Small intestine (tissue), 7 donors: ENCODE results near the gene CCDC146. TPM values are rescaled to one million over a fixed set of nuclear protein-coding genes. Genes with fewer than 3 reads are reported as not detected.

Experiments
- DNase-seq, 2 donors: peaks; one replicate each; pipeline versions ENCODE4 v3.0.0 to v3.0.0-alpha.2; 2013
- FAIRE-seq: peaks from 2 replicates; lab custom pipeline; 2012; peaks lifted over from hg19 to GRCh38; lab: Jason Lieb, UNC
- H3K27ac ChIP-seq, 3 donors: one replicate each; pipeline ENCODE4 v1.5.1; 2013; ENCODE audit warnings: low read length in 2 of 3, mild to moderate bottlenecking in 2 of 3, control low read depth in 1 of 3, inconsistent platforms in 1 of 3, low read depth in 1 of 3, moderate library complexity in 1 of 3
- H3K27me3 ChIP-seq, 3 donors: one replicate each; pipeline ENCODE4 v1.6.1; 2013; ENCODE audit warnings: low read length in 3 of 3, inconsistent platforms in 1 of 3; ENCODE audit not compliant: control insufficient read depth in 3 of 3, insufficient read depth in 3 of 3
- H3K36me3 ChIP-seq, 3 donors: one replicate each; pipeline ENCODE4 v1.6.1; 2013; ENCODE audit warnings: low read length in 3 of 3, inconsistent platforms in 1 of 3, low read depth in 1 of 3, mild to moderate bottlenecking in 1 of 3, moderate library complexity in 1 of 3; ENCODE audit not compliant: control insufficient read depth in 3 of 3, insufficient read depth in 2 of 3
- H3K4me1 ChIP-seq, 3 donors: one replicate each; pipeline ENCODE4 v1.6.1; 2013; ENCODE audit warnings: low read length in 2 of 3, inconsistent platforms in 1 of 3, low read depth in 1 of 3, mild to moderate bottlenecking in 1 of 3, moderate library complexity in 1 of 3; ENCODE audit not compliant: control insufficient read depth in 3 of 3, insufficient read depth in 2 of 3
- H3K4me3 ChIP-seq, 3 donors: one replicate each; pipeline ENCODE4 v1.5.1; 2013; ENCODE audit warnings: low read length in 3 of 3, control low read depth in 1 of 3, inconsistent platforms in 1 of 3, low read depth in 1 of 3, mild to moderate bottlenecking in 1 of 3, moderate library complexity in 1 of 3
- H3K9me3 ChIP-seq, 2 donors: one replicate each; pipeline ENCODE4 v1.6.1; 2013; ENCODE audit warnings: low read depth in 1 of 2, low read length in 1 of 2; ENCODE audit not compliant: control insufficient read depth in 2 of 2, insufficient read depth in 1 of 2
- WGBS, 3 donors: extraction: QIAGEN DNeasy Blood & Tissue Kit; methylation state at CpG; one replicate each; pipeline ENCODE4 v1.1.7; 2013; 5-methylcytosine and 5-hydroxymethylcytosine counted together
- polyA plus RNA-seq, 4 donors: library from polyadenylated mRNA; stranded (reverse) in 3 of 4; unstranded in 1 of 4; fragments of 200-250 nt in 3 of 4; fragments of 120-200 nt in 1 of 4; gene quantifications; one replicate each; pipeline versions ENCODE4 v1.2.1 to v1.2.3, GENCODE V29; 2013
- donor health status: healthy with polysubstance abuse.
- donor health status: control.
- donor health status: control.
- donor health status: Bipolar disorder and iron deficiency.
- donor health status: healthy.

Gene CCDC146
- polyA plus RNA-seq, 4 donors, result 2.4 to 7.5 (median 6.5) TPM

DNA sequence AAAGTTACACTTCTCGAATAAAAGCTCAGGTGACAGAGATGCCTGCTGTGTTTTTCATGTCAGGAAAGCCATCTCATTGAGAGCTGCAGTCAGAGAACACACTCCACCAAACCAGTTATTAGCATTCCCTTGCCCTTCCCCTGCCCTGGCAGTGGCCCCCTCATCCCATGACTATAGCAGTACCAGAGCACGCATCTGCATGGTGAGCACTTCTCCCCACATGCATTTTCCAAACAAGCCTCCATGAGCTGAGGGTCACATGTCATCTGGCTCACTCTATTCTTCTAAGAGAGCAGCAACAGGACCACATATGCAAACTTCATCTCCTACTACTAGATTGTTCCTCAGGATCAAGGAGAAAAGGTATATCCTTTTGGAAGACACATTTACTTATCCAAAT, 119.7 kb downstream of the CCDC146 start:
- peaks cover 0 to 3% (median 2%) of the 10 kb centered on the region in 3 donors for H3K36me3 ChIP-seq
- FAIRE-seq (no peak), DNase-seq (no peak)
- no peaks in the 10 kb centered on the region for H3K27me3 ChIP-seq
- H3K4me1 ChIP-seq, result peaks cover 0 to 12% (median 1%) of the 10 kb centered on the region in 3 donors
- peak overlapping the region in 1 of 3 donors; percentile 18 for H3K27ac ChIP-seq
- no peaks in the 10 kb centered on the region for H3K9me3 ChIP-seq
- H3K4me3 ChIP-seq, result no peak overlapping the region
- WGBS, 3 donors, result 86 to 93% (median 92%) methylated on average over 2 of the region's 2 CpGs

DNA sequence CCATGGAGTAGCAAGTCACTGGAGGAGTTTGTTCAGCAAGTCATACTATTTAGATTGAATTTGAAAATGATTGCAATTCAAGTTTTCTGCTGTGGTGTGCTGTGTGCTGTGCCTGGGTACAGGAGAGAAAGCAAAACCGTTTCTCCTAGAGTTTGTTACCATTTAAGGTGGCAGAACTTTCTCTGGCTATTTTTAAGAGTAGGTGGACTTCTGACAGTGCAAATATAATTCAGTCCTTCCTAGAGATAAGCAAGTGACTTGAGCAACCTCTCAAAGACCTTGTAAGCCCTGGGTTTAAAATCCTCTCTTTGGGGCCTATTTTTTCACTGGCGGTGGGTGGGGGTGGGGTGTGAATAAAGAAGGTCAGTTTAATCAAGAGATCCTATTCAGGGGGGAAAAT, 120.1 kb downstream of the CCDC146 start:
- H3K4me1 ChIP-seq, result peaks cover 0 to 12% (median 1%) of the 10 kb centered on the region in 3 donors
- peaks cover 0 to 2% (median 0%) of the 10 kb centered on the region in 3 donors for H3K36me3 ChIP-seq
- 53 to 88% (median 79%) methylated on average over 2 of the region's 2 CpGs for WGBS, 3 donors
- no peaks in the 10 kb centered on the region for H3K9me3 ChIP-seq
- FAIRE-seq (no peak), DNase-seq (no peak)
- H3K27me3 ChIP-seq, result no peaks in the 10 kb centered on the region
- no peak overlapping the region for H3K4me3 ChIP-seq
- H3K27ac ChIP-seq, result peak overlapping the region in 1 of 3 donors; percentile 18

DNA sequence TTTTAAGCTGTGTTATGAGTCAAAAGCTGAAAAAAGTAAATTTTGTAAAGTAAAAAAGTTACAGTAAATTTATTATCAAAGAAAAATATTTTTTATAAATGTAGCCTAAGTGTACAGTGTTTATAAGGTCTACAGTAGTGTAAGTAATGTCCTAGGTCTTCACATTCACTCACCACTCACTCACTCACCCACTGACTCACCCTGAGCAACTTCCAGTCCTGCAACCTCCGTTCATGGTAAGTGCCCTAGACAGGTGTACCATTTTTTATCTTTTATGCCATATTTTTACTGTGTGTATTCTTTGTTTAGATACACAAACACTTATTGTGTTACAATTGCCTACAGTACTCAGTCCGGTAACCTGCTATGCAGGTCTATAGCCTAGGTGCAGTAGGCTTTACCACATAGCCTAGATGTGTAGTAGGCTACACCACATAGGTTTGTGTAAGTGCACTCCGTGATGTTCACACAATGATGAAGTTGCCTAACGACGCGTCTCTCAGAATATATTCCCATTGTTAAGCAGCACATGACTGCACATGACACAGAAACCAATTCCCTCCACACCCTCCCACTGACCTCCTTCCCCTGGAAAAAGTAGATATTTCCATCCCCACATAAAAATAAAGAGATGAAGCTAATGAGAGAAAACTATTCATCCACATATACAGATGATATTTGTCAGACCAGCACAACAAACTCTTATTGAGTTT, 122.0 kb downstream of the CCDC146 start:
- H3K4me3 ChIP-seq, result no peak overlapping the region
- no peaks in the 10 kb centered on the region for H3K27me3 ChIP-seq
- no peaks in the 10 kb centered on the region for H3K9me3 ChIP-seq
- H3K36me3 ChIP-seq, result peaks cover 0 to 2% (median 0%) of the 10 kb centered on the region in 3 donors
- FAIRE-seq (no peak), DNase-seq (peak in 1 of 2 donors; percentile 44)
- 79 to 84% (median 80%) methylated on average over 6 of the region's 6 CpGs for WGBS, 3 donors
- H3K4me1 ChIP-seq, result peaks cover 0 to 12% (median 1%) of the 10 kb centered on the region in 3 donors
- peak overlapping the region in 2 of 3 donors; percentile 27 to 45 for H3K27ac ChIP-seq

DNA sequence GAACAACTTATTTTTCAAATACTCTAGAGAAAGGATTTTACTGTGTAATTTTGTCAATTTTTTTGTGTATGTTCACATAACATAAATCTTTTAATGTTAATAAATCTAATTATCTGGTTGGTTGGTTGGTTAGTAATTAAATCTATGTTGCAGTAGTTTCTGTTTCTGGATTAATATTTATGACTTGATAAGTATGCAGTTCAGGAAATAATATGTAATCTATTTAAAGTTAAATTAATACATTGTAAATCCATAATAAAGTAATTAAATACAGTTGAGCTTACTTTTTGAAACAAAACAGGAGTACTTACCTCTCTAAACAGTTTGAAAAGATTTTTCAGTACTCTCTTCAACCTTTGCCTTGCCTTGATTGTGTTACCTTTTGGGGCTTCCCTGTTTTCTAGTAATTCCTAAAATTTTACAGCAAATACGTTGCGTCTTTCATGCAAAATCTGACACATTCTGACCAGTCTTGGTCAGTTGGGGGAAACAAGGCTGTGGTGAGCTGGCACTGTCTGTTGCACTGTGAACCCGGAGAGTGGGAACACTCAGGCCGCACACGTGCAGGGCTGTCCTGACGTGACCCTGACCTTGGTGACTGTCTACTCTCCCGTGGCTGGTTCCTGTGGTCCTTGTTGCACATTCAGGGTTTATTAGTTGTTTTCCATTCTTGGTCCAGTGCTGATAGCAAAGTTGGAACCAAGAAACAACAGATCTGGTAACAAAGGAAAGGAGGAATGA, 122.8 kb downstream of the CCDC146 start:
- whole genome bisulfite sequencing, 3 donors, result 14 to 52% (median 42%) methylated on average over 7 of the region's 7 CpGs
- no peaks in the 10 kb centered on the region for H3K27me3 ChIP-seq
- peak overlapping the region in 1 of 3 donors; percentile 78 for H3K27ac ChIP-seq
- peaks cover 0 to 12% (median 1%) of the 10 kb centered on the region in 3 donors for H3K4me1 ChIP-seq
- peaks cover 0 to 2% (median 0%) of the 10 kb centered on the region in 3 donors for H3K36me3 ChIP-seq
- peak; percentile 11 to 83 for DNase-seq
- H3K9me3 ChIP-seq, result no peaks in the 10 kb centered on the region
- H3K4me3 ChIP-seq, result no peak overlapping the region
- peak; percentile 73 for FAIRE-seq

DNA sequence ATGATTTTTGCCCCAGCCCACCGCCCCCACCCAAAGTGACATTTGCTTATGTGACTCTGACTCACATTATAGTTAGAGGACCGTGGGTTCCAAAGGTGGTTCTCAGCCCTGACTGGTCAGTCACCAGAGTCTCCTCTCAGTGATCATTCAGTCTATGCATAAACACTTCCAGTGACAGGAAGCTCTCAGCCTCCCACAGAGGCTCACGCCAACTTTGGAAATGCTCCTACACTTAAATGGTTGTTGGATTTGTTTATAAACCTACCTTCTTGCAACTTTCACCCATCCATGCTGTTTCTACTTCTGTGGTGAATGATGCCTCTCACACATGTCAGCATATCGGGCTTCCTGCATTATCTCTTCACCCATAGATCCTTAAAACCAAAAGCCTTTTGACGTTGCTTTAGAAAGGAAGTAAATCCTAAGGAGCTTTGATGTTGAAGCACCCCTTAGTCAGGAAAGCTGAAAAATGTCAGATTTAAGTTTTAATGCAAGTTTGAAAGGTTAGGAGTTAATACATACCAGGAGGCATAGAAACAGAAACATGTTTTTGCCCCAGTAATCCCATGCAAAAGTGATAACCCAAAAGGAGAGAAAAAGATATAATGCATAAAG, 123.7 kb downstream of the CCDC146 start:
- Histone ChIP-seq H3K4me3 (no peak overlapping the region), H3K36me3 (peaks cover 0 to 2% (median 0%) of the 10 kb centered on the region in 3 donors), H3K27me3 (no peaks in the 10 kb centered on the region), H3K9me3 (no peaks in the 10 kb centered on the region), H3K27ac (peak overlapping the region in 1 of 3 donors; percentile 73), H3K4me1 (peaks cover 0 to 12% (median 1%) of the 10 kb centered on the region in 3 donors)
- DNase-seq, result peak; percentile 11 to 55
- 62 to 64% (median 64%) methylated on average over 5 of the region's 5 CpGs for WGBS, 3 donors
- FAIRE-seq, result no peak

DNA sequence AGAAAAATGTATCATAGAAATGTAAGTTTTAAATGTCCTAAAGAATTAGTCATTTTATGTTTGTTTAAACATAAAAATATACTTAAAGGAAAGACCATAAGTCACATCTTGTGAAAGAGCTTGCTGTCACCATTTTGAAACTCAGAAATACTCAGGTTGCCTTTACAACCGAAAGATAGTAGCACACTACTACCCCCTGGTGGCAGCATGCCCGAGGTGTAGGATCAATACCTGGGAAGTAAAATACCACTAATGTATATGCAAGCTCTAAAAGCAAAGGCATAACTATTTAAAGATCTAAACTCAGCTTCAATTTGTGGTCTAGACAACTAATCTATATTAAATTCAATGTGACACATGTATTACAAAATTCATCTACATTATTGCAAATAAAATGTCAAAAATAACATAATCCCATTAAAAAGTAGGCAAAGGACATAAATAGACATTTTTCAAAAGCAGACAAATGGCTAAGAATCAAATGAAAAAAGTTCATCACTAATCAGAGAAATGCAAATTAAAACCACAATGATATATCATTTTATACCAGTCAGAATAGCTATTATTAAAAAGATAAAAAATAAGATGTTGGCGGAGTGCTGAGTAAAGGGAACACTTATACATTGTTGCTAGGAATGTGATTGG, 124.9 kb downstream of the CCDC146 start:
- 33 to 37% (median 33%) methylated on average over 3 of the region's 3 CpGs for WGBS, 3 donors
- H3K27me3 ChIP-seq, result no peaks in the 10 kb centered on the region
- DNase-seq (peak; percentile 85 to 87), FAIRE-seq (peak; percentile 89)
- H3K36me3 ChIP-seq, result no peaks in the 10 kb centered on the region
- no peak overlapping the region for H3K4me3 ChIP-seq
- H3K9me3 ChIP-seq, result no peaks in the 10 kb centered on the region
- no peak overlapping the region for H3K27ac ChIP-seq
- peaks cover 0 to 11% (median 1%) of the 10 kb centered on the region in 3 donors for H3K4me1 ChIP-seq

DNA sequence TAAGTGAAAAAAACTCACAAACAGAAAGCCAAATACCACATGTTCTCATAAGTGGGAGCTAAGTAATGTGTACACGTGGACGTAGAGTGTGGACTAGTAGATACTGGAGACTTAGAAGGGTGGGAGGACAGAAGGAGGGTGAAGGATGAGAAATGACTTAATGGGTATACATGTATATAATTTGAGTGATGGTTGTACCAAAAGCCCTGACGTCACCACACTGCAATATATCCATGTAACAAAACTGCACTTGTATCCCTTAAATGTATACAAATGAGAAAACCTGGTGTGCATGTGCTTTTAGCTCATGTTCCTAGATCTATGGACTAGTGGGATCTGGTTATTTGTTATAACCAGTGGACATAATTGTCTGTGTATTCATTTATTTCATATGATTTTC, 125.7 kb downstream of the CCDC146 start:
- DNase-seq (no peak), FAIRE-seq (no peak)
- Histone ChIP-seq H3K36me3 (no peaks in the 10 kb centered on the region), H3K4me1 (peaks cover 0 to 4% (median 1%) of the 10 kb centered on the region in 3 donors), H3K27ac (no peak overlapping the region), H3K27me3 (no peaks in the 10 kb centered on the region), H3K4me3 (no peak overlapping the region), H3K9me3 (no peaks in the 10 kb centered on the region)
- 83 to 92% (median 83%) methylated on average over 3 of the region's 3 CpGs for WGBS, 3 donors

DNA sequence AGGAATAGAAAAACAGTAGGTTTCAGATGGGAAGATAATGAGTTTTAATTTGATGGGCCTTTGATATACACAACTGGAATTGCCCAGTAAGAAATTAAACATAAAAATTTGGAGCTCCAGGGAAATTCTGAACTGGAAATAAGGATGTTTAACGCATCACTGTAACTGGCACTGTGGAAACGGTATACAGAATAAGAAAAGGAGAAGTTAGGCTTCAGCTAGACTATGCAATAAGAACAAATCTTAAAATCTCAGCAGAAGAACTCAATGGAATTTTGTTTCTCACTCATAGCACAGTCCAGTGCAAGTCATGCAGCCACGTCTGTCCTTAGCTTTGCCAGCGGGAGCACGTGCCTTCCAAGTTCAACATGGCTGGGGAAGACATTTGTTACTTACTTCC, 130.1 kb downstream of the CCDC146 start:
- H3K36me3 ChIP-seq, result no peaks in the 10 kb centered on the region
- no peaks in the 10 kb centered on the region for H3K27me3 ChIP-seq
- no peaks in the 10 kb centered on the region for H3K4me1 ChIP-seq
- H3K27ac ChIP-seq, result no peak overlapping the region
- no peaks in the 10 kb centered on the region for H3K9me3 ChIP-seq
- FAIRE-seq (no peak), DNase-seq (no peak)
- H3K4me3 ChIP-seq, result no peak overlapping the region
- WGBS, 3 donors, result 87 to 96% (median 93%) methylated on average over 5 of the region's 5 CpGs
